Left lung (tissue), 10 donors: ENCODE measurements around the gene TRPM3. TPM values are rescaled to one million over a fixed set of nuclear protein-coding genes. Genes with fewer than 3 reads are reported as not detected.

Experiments
- ATAC-seq: fragments of 200-7000 bp; cut with Tn5 transposase; one replicate; pipeline ENCODE4 v1.9.1; 2020; ENCODE audit warnings: moderate library complexity
- DNase-seq, 4 donors: peaks; one replicate each; pipeline ENCODE4 v3.0.0-alpha.2; 2013 to 2020
- H3K27ac ChIP-seq, 2 donors: fragments of 200-600 bp; sonication (generic) in 1 of 2; one replicate each; pipeline versions ENCODE4 v1.5.0 to v1.8.0; 2020 to 2021
- H3K27me3 ChIP-seq, 2 donors: fragments of 200-600 bp; sonication (generic) in 1 of 2; one replicate each; pipeline versions ENCODE4 v1.5.0 to v1.8.0; 2020 to 2021
- H3K36me3 ChIP-seq, 2 donors: fragments of 200-600 bp; sonication (generic) in 1 of 2; one replicate each; pipeline versions ENCODE4 v1.5.0 to v1.8.0; 2020 to 2021
- H3K4me1 ChIP-seq, 2 donors: fragments of 200-600 bp; one replicate each; pipeline ENCODE4 v1.8.0; 2021
- H3K4me3 ChIP-seq, 2 donors: fragments of 200-600 bp; sonication (generic) in 1 of 2; one replicate each; pipeline versions ENCODE4 v1.5.0 to v1.8.0; 2020 to 2021; ENCODE audit warnings: mild to moderate bottlenecking in 1 of 2
- H3K9me3 ChIP-seq, 2 donors: fragments of 200-600 bp; sonication (generic) in 1 of 2; one replicate each; pipeline versions ENCODE4 v1.5.0 to v1.8.0; 2020 to 2021
- CTCF ChIP-seq, 2 donors: fragments of 200-600 bp; sonication (generic) in 1 of 2; IDR thresholded peaks; one replicate each; pipeline versions ENCODE4 v1.5.0 to v1.8.0; 2021; ENCODE audit warnings: antibody characterized with exemption in 2 of 2
- intact Hi-C, 2 donors: fragments of 100-400 bp; cut with DNase I; formaldehyde crosslinking; loops; one replicate each; pipeline versions ENCODE4 v1.11.2 to v1.14.2; 2022
- polyA plus RNA-seq, 6 donors: library from polyadenylated mRNA; unstranded; fragments of 120-200 nt; gene quantifications; one replicate each; pipeline ENCODE4 v1.2.1, GENCODE V29; 2013; ENCODE audit not compliant: insufficient read length in 6 of 6
- total RNA-seq, 2 donors: library from RNA; stranded (reverse); fragmentation: NEBNext Ultra II Directional; extraction: Animal tissue kit (Norgen Biotek cat#: 25700); gene quantifications; one replicate each; pipeline ENCODE4 v1.2.1, GENCODE V29; 2021
- donor health status: DM: no; HTN: yes; CAD: no.
- donor health status: DM: no; HTN: no; CAD: no.

The TRPM3 gene
- total and polyA plus RNA-seq, 8 donors, result 0.17 to 2.1 (median 1.2) TPM

DNA sequence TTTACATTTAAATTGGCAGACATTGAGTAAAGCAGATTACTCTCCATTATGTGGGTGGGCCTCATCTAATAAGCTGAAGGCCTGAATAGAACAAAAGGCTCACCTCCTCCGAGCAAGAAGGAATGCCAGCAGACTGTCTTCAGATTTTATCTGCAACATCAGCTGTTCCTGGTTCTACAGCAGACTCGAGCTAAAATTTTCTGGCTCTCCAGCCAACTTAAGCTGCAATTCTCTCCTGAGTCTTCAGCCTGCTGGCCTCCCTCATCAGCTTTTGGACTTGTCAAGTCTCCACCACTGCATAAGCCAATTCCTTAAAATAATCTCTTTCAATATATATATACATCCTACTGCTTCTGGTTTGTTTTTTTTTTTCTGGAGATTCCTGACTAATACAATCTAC, 12.5 kb downstream of the TRPM3 start:
- no peak for ATAC-seq
- H3K9me3 ChIP-seq, result no peaks in the 10 kb centered on the region
- intact Hi-C loops, result no loop called here
- no peaks in the 10 kb centered on the region for H3K36me3 ChIP-seq
- H3K27me3 ChIP-seq, result no peaks in the 10 kb centered on the region
- no peak for DNase-seq
- TF ChIP-seq CTCF (IDR thresholded peaks at IDR 0.05), result no peak
- H3K4me1 ChIP-seq, result no peaks in the 10 kb centered on the region
- H3K4me3 ChIP-seq, result no peak overlapping the region
- H3K27ac ChIP-seq, result no peak overlapping the region

GRCh38 chr9:71106992-71107391, 14.4 kb downstream of the TRPM3 start:
- DNase-seq, result no peak
- TF ChIP-seq CTCF (IDR thresholded peaks at IDR 0.05), result no peak
- no peaks in the 10 kb centered on the region for H3K36me3 ChIP-seq
- H3K27me3 ChIP-seq, result no peaks in the 10 kb centered on the region
- H3K4me1 ChIP-seq, result no peaks in the 10 kb centered on the region
- intact Hi-C loops, result no loop called here
- H3K9me3 ChIP-seq, result no peaks in the 10 kb centered on the region
- no peak overlapping the region for H3K27ac ChIP-seq
- no peak for ATAC-seq
- no peak overlapping the region for H3K4me3 ChIP-seq

DNA sequence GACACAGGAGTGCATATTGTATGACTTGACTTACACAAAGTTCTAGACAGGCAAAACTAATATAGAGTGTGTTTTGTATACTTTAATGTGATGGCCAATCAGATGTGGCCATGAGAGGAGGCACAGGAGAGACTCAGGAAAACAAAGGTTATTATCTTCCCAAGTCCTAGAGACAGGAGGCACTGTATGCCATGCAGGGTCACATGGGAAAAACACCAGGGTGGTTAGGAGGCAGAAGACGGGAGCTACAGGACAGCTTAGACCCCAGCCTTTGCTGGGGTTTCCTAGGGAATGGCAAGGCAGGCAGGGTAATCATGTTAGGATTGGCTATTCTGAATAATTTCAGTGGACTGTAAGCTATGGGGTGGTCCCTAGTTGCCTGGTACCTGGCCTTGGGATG, 16.2 kb downstream of the TRPM3 start:
- Histone ChIP-seq H3K27me3 (no peaks in the 10 kb centered on the region), H3K9me3 (no peaks in the 10 kb centered on the region), H3K27ac (no peak overlapping the region), H3K4me3 (no peak overlapping the region), H3K36me3 (no peaks in the 10 kb centered on the region), H3K4me1 (no peaks in the 10 kb centered on the region)
- intact Hi-C loops, result no loop called here
- no peak for ATAC-seq
- no peak for TF ChIP-seq CTCF (IDR thresholded peaks at IDR 0.05)
- no peak for DNase-seq

- Histone ChIP-seq H3K36me3 (no peaks in the 10 kb centered on the region), H3K4me3 (no peak overlapping the region), H3K9me3 (no peaks in the 10 kb centered on the region), H3K4me1 (no peaks in the 10 kb centered on the region), H3K27ac (no peak overlapping the region), H3K27me3 (no peaks in the 10 kb centered on the region)
- DNase-seq (no peak), ATAC-seq (no peak)
- intact Hi-C loops, result no loop called here
- no peak for TF ChIP-seq CTCF (IDR thresholded peaks at IDR 0.05)
These were observed 22.6 kb downstream of the TRPM3 start for GRCh38 chr9:71098801-71099200.

GRCh38 chr9:71097671-71098070, 23.8 kb downstream of the TRPM3 start:
- no peaks in the 10 kb centered on the region for H3K27me3 ChIP-seq
- TF ChIP-seq CTCF (IDR thresholded peaks at IDR 0.05), result no peak
- DNase-seq, result no peak
- intact Hi-C loops, result no loop called here
- no peak overlapping the region for H3K27ac ChIP-seq
- no peaks in the 10 kb centered on the region for H3K36me3 ChIP-seq
- H3K9me3 ChIP-seq, result no peaks in the 10 kb centered on the region
- no peak for ATAC-seq
- no peaks in the 10 kb centered on the region for H3K4me1 ChIP-seq
- no peak overlapping the region for H3K4me3 ChIP-seq
